Measurements from ENCODE around the gene TRIAP1.

TRIAP1 gene

DNA sequence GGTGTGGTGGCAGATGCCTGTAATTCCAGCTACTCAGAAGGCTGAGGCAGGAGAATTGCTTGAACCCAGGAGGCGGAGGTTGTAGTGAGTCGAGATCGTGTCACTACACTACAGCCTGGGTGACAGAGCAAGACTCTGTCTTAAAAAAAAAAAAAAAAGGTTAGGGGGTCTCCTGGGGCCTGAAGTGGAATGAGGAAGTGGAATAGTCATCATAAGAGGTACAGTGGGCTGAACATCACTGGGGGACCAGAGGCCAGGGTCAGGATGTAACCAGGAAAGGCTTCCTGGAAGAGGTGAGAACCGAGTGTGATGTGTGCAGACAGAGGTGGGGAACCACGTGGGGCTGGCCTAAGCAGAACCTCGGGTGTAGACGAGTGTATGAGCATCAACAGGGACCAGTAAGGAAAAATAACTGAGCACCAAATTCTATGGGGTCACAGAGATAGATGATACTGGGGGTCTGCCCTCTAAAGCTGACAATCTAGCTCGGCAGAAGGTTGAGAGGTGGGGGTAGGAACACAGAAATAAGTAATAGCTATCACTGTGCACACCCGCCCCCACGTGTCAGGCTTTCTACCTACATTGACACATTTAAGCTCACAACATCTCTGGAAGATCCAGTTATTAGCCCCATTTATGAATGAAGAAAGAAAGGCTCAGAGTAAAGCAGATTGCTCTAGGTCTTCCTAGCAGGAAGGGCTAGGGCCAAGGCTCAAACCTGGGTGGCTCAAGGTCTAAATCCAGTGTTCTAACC, 13.2 kb downstream of the TRIAP1 start:
- TF ChIP-seq, protein P1, sequence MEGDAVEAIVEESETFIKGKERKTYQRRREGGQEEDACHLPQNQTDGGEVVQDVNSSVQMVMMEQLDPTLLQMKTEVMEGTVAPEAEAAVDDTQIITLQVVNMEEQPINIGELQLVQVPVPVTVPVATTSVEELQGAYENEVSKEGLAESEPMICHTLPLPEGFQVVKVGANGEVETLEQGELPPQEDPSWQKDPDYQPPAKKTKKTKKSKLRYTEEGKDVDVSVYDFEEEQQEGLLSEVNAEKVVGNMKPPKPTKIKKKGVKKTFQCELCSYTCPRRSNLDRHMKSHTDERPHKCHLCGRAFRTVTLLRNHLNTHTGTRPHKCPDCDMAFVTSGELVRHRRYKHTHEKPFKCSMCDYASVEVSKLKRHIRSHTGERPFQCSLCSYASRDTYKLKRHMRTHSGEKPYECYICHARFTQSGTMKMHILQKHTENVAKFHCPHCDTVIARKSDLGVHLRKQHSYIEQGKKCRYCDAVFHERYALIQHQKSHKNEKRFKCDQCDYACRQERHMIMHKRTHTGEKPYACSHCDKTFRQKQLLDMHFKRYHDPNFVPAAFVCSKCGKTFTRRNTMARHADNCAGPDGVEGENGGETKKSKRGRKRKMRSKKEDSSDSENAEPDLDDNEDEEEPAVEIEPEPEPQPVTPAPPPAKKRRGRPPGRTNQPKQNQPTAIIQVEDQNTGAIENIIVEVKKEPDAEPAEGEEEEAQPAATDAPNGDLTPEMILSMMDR (IDR thresholded peaks at IDR 0.05; ENCODE audit: control insufficient read depth, insufficient read depth, low read depth, low read length, missing control alignments) = no peak
- no peak overlapping the region for H3K4me3 ChIP-seq (ENCODE audit: control insufficient read depth, low read depth, low read length)
- DNase-seq (ENCODE audit: low read depth) = no peak

DNA sequence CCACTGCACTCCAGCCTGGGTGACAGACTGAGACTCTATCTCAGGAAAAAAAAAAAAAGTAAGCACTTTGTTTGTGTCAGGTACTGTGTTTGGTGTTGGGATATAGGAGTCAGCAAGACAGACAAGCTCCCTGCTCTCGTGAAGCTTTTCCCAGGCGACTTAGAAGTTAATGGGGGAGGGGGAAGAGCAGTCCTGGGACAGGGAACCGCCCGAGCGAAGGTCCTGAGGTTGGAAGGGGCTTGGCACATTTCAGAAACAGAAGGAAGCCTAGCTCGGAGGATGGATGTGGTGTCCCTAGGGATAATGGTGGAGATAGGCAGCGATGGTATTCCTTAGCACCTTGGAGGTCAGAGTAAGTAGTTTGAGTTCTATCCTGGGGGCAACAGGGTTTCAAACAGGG, 16.8 kb downstream of the TRIAP1 start:
- TF ChIP-seq, protein P1 (IDR thresholded peaks at IDR 0.05; ENCODE audit: control insufficient read depth, insufficient read depth, low read depth, low read length, missing control alignments) = no peak
- no peak for DNase-seq (ENCODE audit: low read depth)
- H3K4me3 ChIP-seq (ENCODE audit: control insufficient read depth, low read depth, low read length) = no peak overlapping the region

DNA sequence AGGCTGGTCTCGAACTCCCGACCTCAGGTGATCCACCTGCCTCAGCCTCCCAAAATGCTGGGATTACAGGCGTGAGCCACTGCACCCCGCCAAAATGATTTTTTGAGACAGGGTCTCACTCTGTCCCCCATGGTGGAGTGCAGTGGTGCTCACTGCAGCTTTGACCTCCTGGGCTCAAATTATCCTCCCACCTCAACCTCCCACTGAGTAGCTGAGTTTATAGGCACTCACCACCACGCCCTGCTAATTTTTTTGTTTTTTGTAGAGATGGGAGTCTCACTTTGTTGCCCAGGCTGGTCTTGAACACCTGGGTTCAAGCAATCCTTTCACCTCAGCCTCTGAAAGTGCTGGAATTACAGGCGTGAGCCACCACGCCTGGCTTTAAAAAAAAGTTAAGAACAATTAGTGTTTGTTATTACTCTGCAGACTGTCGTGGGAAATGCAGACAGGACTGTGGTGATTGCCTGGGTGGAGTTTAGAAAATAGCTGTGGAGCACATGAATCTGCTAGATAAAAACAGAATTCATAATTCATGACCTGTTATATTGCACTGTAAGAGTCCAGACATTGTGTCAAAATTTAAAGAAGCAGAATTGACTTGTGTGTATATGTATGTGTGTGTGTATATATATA, 17.5 kb downstream of the TRIAP1 start:
- no peak for DNase-seq (ENCODE audit: low read depth)
- no peak overlapping the region for H3K4me3 ChIP-seq (ENCODE audit: control insufficient read depth, low read depth, low read length)
- TF ChIP-seq, protein P1 (IDR thresholded peaks at IDR 0.05; ENCODE audit: control insufficient read depth, insufficient read depth, low read depth, low read length, missing control alignments) = no peak

DNA sequence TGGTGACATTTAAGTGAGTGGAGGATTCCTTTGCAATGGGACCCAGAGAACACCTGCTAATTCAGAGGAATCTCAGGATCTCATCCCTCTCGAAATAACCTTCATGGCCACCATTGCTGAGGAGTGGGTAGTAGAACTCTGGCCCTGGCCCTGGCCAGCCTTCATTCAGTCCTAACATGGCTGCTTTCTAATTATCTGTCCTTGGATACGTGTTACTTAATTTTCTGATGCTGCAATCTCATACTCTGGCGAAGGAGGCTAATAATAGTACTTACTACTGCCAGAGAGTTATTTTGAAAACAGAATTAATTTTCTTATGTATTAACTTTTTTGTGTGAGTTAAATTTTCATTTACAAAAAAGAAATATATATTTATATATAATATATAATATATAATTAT, 20.4 kb downstream of the TRIAP1 start:
- no peak for DNase-seq (ENCODE audit: low read depth)
- TF ChIP-seq, protein P1 (IDR thresholded peaks at IDR 0.05; ENCODE audit: control insufficient read depth, insufficient read depth, low read depth, low read length, missing control alignments) = no peak
- H3K4me3 ChIP-seq (ENCODE audit: control insufficient read depth, low read depth, low read length) = no peak overlapping the region

DNA sequence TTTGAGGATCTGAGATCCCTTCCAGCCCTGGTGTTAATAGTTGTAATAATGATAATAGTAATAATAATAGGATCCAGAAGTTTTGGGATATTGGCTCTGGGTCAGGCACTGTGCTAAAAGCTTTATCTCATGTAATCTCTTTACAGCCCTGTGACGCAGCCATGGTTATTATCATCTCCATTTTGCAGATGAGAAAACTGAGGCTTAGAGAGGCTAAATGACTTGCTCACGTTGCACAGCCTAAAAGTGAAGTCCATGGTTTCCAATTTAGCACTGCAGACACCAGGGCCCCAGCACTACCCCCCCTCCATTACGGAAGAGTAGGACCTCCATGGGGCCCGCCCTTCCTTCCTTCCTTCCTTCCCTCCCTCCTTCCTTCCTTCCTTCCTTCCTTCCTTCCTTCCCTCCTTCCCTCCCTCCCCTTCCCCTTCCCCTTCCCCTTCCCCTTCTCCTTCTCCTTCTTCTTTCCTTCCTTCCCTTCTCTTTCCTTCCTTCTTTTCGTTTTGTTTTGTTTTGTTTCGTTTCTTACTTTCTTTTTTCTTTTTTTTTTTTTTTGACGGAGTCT, 23.2 kb downstream of the TRIAP1 start:
- H3K4me3 ChIP-seq (ENCODE audit: control insufficient read depth, low read depth, low read length) = no peak overlapping the region
- TF ChIP-seq, protein P1 (IDR thresholded peaks at IDR 0.05; ENCODE audit: control insufficient read depth, insufficient read depth, low read depth, low read length, missing control alignments) = no peak
- DNase-seq (ENCODE audit: low read depth) = no peak

DNA sequence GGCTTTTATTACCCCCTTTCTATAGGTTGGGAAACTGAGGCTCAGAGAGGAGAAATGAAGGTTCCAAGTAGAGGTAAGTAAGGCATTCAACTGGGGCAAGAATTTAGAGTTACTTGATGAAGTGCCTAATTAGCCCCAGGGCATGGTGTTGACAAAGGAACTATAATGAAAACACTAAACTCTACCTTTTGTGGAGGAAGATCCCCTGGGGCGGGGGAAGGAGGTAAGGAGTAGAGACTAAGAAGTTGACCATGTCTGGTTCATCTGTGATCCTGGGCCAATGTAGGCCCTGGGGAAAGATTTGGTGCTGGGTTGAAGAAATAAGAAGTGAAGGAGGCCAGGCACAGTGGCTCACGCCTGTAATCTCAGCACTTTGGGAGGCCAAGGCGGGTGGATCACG, 24.5 kb downstream of the TRIAP1 start:
- DNase-seq (ENCODE audit: low read depth) = no peak
- TF ChIP-seq, protein P1 (IDR thresholded peaks at IDR 0.05; ENCODE audit: control insufficient read depth, insufficient read depth, low read depth, low read length, missing control alignments) = no peak
- H3K4me3 ChIP-seq (ENCODE audit: control insufficient read depth, low read depth, low read length) = no peak overlapping the region
